ENCODE results near the gene DYTN.

DNA sequence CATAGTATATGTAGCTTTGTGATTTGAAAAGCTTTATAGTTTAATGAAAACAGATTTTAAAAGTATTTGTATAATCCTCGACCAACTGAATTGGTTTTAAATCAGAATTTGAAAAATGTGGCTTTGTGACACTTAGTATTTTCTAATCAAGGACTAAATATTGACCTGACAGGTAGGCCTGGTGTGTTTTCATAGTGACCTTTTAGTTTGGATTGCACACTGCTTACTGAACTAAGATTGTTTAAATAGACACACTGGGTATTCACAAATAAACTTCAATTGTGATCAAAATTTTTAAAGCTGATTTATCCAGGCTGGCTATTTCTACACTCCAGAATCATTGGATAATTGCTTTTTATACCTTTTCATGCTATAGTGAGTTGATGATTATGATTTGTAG lies 107.7 kb downstream of the DYTN start:
- TF ChIP-seq CTCF (IDR thresholded peaks at IDR 0.05) (no peak), POLR2A (IDR thresholded peaks at IDR 0.05) (no peak), POLR2AphosphoS5 (IDR thresholded peaks at IDR 0.05) (no peak)
